ENCODE results near the gene CPNE9.

GRCh38 chr3:9691636-9692035, 12.0 kb upstream of the CPNE9 start:
- no peak for TF ChIP-seq CTCF (IDR thresholded peaks at IDR 0.05; ENCODE audit: low read depth, low read length)
- no peak for TF ChIP-seq EZH2phosphoT487 (IDR thresholded peaks at IDR 0.05; ENCODE audit: low read depth)

Data from OCI-LY3 (cell line).